ENCODE measurements around the gene STN1. TPM values are rescaled to one million over a fixed set of nuclear protein-coding genes. Genes with fewer than 3 reads are reported as not detected.

Gene STN1
- total RNA-seq, 1 donor from 2014 or later = 24.5 TPM

GRCh38 chr10:103836861-103837260, 81.1 kb downstream of the STN1 start:
- no peaks in the 10 kb centered on the region for H3K36me3 ChIP-seq
- intact Hi-C loops (cut with DNase I) = loop anchor here (2.0 kb wide), 1 partner anchor 16 kb away; no protein-coding TSS in a partner anchor
- no peaks in the 10 kb centered on the region for H3K27me3 ChIP-seq
- no peaks in the 10 kb centered on the region for H3K9me3 ChIP-seq
- H3K4me3 ChIP-seq = no peak overlapping the region
- H3K4me1 ChIP-seq = peaks cover 24 to 31% of the 10 kb centered on the region in 2 donors
- no peak for DNase-seq (ENCODE audit: low spot score in 2 of 2)
- no peak for TF ChIP-seq CTCF (IDR thresholded peaks at IDR 0.05)
- no peak overlapping the region for H3K27ac ChIP-seq

- intact Hi-C loops (cut with DNase I) = loop anchor here (2.0 kb wide), 1 partner anchor 15 kb away; no protein-coding TSS in a partner anchor
- Histone ChIP-seq H3K9me3 (no peaks in the 10 kb centered on the region), H3K4me3 (no peak overlapping the region), H3K27me3 (no peaks in the 10 kb centered on the region), H3K27ac (no peak overlapping the region), H3K36me3 (no peaks in the 10 kb centered on the region), H3K4me1 (peaks cover 24 to 31% of the 10 kb centered on the region in 2 donors)
- no peak for TF ChIP-seq CTCF (IDR thresholded peaks at IDR 0.05)
- no peak for DNase-seq (ENCODE audit: low spot score in 2 of 2)
These were observed 81.7 kb downstream of the STN1 start for GRCh38 chr10:103836273-103836672.

- Histone ChIP-seq H3K4me3 (no peak overlapping the region), H3K27ac (peak overlapping the region in 1 of 2 donors; percentile 55), H3K4me1 (peaks cover 24 to 28% of the 10 kb centered on the region in 2 donors), H3K27me3 (no peaks in the 10 kb centered on the region), H3K36me3 (no peaks in the 10 kb centered on the region), H3K9me3 (no peaks in the 10 kb centered on the region)
- DNase-seq (ENCODE audit: low spot score in 2 of 2) = peak in 1 of 2 donors; percentile 87
- no peak for TF ChIP-seq CTCF (IDR thresholded peaks at IDR 0.05)
- intact Hi-C loops (cut with DNase I) = loop anchor here (2.0 kb wide), 1 partner anchor 15 kb away; no protein-coding TSS in a partner anchor
These were observed 82.6 kb downstream of the STN1 start for GRCh38 chr10:103835096-103836050.

- intact Hi-C loops (cut with DNase I) = no loop called here
- Histone ChIP-seq H3K4me3 (no peak overlapping the region), H3K27me3 (no peaks in the 10 kb centered on the region), H3K9me3 (no peaks in the 10 kb centered on the region), H3K4me1 (peaks cover 21 to 25% of the 10 kb centered on the region in 2 donors), H3K27ac (peak overlapping the region in 1 of 2 donors; percentile 55), H3K36me3 (no peaks in the 10 kb centered on the region)
- no peak for TF ChIP-seq CTCF (IDR thresholded peaks at IDR 0.05)
- DNase-seq (ENCODE audit: low spot score in 2 of 2) = no peak
These were observed 83.4 kb downstream of the STN1 start for GRCh38 chr10:103834436-103835095.

- intact Hi-C loops (cut with DNase I) = no loop called here
- H3K4me3 ChIP-seq = no peak overlapping the region
- TF ChIP-seq CTCF (IDR thresholded peaks at IDR 0.05) = no peak
- no peaks in the 10 kb centered on the region for H3K9me3 ChIP-seq
- no peak for DNase-seq (ENCODE audit: low spot score in 2 of 2)
- no peaks in the 10 kb centered on the region for H3K27me3 ChIP-seq
- peaks cover 19 to 25% of the 10 kb centered on the region in 2 donors for H3K4me1 ChIP-seq
- H3K27ac ChIP-seq = peak overlapping the region in 1 of 2 donors; percentile 55
- no peaks in the 10 kb centered on the region for H3K36me3 ChIP-seq
These were observed 84.1 kb downstream of the STN1 start for GRCh38 chr10:103833731-103834365.

Measured in ascending aorta (tissue), 2 donors.